ENCODE results near the gene RASA4B. TPM values are rescaled to one million over a fixed set of nuclear protein-coding genes. Genes with fewer than 3 reads are reported as not detected.
"Not testable (repeated sequence)": the region's sequence is repeated elsewhere in the genome, so short reads cannot be mapped to it uniquely, and the experiment has no call there.

Gene RASA4B
- polyA plus RNA-seq, 1 donor from 2014 or later = 7.4 TPM

DNA sequence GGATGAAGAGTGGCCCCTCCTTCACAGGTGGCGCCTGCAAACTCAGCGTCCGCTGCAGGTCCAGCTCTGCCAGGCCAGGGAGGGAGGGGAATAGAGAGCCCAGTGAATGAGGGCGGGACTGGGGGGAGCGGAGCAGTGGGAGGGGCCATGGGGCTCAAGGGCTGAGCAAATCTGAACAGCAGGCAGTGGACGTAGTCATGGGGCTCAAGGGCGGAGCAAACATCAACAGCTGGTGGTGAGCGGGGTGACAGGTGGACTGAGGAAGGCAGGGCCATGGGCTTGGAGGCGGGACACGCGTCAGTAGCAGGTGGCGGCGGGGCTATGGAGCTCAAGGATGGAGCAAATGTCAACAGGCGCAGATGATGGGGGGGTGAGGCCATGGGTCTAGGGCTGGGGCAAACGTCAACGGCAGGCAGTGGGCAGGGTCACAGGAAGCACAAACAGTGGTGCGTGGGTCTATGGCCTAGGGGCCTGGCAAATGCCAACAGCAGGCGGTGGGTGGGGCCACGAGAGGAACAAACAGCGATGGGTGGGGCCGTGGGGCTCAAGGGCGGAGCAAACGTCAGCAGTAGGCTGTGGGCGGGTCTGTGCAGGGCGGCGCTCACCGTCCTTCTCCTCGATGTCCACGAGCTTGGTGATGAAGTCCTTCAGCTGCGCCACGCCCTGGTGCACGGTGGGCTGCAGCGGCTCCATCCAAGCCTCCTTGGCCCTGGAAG is 24.2 kb downstream of the RASA4B start:
- not testable (repeated sequence) for H3K4me1 Mint-ChIP-seq, H3K9me3 Mint-ChIP-seq, H3K36me3 Mint-ChIP-seq, H3K27me3 Mint-ChIP-seq, H3K4me3 Mint-ChIP-seq, H3K27ac Mint-ChIP-seq

DNA sequence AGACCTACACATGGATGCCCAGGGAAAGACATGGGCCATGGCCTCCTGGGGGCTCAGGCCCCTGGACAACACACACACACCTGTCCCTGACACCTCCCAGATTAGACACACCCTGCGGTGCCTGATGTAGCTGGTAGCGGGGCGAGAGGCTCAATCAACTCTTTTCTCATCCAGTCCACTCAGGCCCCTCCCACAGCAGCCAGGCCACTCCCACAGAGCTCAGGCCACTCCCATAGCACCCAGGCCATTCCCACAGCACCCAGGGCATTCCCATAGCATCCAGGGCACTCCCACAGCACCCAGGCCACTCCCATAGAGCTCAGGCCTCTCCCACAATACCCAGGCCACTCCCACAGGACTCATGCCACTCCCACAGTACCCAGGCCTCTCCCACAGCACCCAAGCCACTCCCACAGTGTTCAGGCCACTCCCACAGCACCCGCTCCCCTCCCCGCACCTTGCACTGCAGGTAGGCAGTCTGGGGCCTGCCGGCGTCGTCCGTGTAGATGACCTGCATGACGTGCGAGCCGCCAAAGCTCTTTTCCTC is 27.0 kb downstream of the RASA4B start:
- H3K36me3 Mint-ChIP-seq, H3K9me3 Mint-ChIP-seq, H3K27me3 Mint-ChIP-seq, H3K27ac Mint-ChIP-seq, H3K4me1 Mint-ChIP-seq, H3K4me3 Mint-ChIP-seq: not testable (repeated sequence)

DNA sequence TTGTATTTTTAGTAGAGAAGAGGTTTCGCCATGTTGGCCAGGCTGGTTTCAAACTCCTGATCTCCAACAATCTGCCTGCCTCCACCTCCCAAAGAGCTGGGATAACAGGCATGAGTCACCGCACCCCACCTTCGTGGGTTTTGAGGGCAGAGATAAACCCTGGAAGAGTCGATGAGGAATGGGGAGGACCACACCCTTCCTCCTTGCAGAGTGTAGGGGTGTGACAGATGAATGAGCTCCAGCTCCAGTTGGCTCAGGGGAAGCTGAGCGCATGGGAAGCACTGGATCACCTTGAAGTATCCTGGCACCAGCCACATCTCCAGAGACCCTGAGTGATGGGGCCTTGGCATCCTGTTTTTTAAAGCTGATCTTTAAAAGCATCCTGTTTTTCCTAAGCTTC is 33.3 kb downstream of the RASA4B start:
- not testable (repeated sequence) for H3K4me3 Mint-ChIP-seq, H3K36me3 Mint-ChIP-seq, H3K27me3 Mint-ChIP-seq, H3K9me3 Mint-ChIP-seq, H3K27ac Mint-ChIP-seq, H3K4me1 Mint-ChIP-seq

DNA sequence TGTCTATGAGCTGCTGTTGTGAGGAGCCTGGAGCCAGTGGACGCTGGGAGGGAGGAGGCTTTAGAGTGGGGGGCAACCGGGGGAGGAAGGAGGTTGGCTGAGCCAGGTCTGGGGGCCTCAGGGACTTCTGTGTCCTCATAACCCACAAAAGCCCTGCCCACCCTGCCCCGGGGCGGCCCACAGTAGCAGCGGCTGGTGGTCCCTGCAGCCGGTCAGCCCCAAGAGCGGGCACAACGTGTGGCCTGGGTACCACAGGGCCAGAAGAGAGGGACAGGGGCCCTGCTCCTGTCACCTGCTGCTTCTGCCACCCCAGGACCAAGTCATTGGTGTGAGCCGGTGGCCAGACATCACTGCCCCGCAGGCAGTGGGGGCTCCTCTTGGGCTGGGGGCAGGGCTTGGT is 35.6 kb downstream of the RASA4B start:
- H3K27ac Mint-ChIP-seq, H3K4me1 Mint-ChIP-seq, H3K4me3 Mint-ChIP-seq, H3K27me3 Mint-ChIP-seq, H3K9me3 Mint-ChIP-seq, H3K36me3 Mint-ChIP-seq: not testable (repeated sequence)

DNA sequence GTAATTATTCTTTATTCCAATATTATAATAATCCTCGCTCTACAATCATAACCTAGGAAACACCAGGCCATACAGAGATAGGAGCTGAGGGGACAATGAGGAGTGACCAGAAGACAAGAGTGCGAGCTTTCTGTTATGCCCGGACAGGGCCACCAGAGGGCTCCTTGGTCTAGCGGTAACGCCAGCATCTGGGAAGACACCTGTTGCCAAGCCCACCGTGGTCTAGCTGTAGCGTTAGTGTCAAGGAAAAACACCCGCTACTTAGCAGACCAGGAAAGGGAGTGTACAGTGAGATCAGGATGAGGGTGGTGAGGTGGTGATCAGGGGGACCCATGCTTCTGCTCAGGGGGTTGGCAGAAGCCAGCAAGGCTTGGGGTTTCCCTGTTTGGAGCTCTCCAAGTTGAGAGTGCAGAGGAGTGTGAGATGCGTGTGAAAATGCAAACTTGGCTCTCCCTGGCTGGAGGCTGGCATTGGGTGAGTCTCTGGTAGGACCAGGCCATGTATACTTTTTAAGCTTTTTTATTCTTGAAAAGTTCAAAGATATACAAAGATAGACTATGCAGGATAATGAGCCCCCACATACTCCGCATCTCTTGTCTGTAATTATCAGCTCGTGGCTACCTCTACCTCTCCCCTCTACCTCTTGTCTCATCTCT is 37.5 kb downstream of the RASA4B start:
- peak overlapping the region in 1 of 4 donors; percentile 76 for H3K4me3 Mint-ChIP-seq
- H3K36me3 Mint-ChIP-seq, H3K27me3 Mint-ChIP-seq, H3K9me3 Mint-ChIP-seq, H3K4me1 Mint-ChIP-seq: not testable (repeated sequence)
- peak overlapping the region in 1 of 3 donors; percentile 59 for H3K27ac Mint-ChIP-seq

DNA sequence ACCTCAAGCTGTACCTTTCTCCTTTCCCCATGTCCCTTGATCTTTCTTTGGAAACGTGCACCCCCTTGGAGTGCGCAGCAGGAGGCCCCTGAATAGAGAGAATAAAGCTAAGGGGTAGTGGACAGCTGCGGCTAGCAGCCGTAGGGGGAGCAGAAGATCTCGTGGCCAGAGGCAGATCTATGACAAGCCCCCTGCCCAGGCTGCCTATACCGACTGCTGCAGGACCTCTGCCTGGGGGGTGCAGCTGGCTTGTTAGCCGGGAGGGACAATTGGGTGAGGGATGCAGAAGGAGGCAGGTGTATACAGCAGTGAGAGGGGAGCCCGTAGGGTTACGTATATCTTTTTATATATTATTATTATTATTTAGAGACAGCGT is 38.4 kb downstream of the RASA4B start:
- H3K36me3 Mint-ChIP-seq, H3K4me1 Mint-ChIP-seq, H3K27ac Mint-ChIP-seq, H3K4me3 Mint-ChIP-seq, H3K27me3 Mint-ChIP-seq, H3K9me3 Mint-ChIP-seq: not testable (repeated sequence)

DNA sequence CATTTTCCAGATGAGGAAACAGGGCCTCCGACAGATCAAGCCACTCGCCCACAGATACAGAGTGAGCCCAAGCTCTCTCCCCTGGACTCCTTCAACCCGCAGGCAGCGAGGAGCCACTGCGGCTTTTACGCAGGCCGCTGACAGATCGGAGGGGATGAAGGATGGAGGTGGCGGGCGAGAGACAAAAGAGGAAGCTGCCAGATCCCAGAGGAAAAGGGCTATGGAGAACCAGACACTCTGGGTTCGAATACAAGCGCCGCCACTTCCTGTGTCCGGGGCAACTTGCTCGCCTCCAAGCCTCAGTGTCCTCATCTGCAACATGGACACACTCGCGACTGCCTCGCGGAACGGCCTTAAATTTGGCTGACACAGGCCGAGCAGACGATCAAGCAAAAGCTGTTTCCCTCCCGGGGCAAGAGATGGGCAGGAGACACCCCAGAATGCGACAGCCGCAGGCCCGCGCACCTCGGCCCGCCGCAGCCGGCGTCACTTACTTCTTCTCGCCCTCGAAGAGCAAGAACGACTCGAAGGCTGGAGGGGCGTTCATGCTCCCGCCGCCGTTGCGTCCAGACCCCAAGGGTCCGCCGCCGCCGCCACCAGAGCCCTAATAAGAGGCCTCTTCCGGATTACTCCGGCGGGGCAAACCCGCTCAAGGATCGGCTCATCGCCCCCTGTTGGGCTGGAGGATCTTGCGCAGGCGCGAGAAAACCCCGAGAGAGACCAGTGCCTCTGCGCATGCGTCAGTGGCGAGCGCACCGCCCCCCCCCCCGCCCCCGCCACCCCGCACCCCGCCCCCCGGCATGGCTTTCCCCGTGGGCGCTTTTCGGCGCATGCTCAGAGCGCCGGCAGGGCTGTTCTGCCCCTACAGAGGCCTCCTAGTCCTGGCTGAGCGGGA is 39.0 kb downstream of the RASA4B start, which contains the start of gene POLR2J:
Gene POLR2J, minus strand, starts transcription at position 609 of the 895 bp plus-strand sequence. Its CDS starts 62 bp downstream, at position 547.
- Mint-ChIP-seq H3K27ac (peak within 1 kb of the TSS; percentile 31 to 95 (median 84)), H3K4me3 (peak within 1 kb of the TSS; percentile 92 to 96 (median 93))
- H3K9me3 Mint-ChIP-seq, H3K4me1 Mint-ChIP-seq, H3K27me3 Mint-ChIP-seq, H3K36me3 Mint-ChIP-seq: not testable (repeated sequence)

DNA sequence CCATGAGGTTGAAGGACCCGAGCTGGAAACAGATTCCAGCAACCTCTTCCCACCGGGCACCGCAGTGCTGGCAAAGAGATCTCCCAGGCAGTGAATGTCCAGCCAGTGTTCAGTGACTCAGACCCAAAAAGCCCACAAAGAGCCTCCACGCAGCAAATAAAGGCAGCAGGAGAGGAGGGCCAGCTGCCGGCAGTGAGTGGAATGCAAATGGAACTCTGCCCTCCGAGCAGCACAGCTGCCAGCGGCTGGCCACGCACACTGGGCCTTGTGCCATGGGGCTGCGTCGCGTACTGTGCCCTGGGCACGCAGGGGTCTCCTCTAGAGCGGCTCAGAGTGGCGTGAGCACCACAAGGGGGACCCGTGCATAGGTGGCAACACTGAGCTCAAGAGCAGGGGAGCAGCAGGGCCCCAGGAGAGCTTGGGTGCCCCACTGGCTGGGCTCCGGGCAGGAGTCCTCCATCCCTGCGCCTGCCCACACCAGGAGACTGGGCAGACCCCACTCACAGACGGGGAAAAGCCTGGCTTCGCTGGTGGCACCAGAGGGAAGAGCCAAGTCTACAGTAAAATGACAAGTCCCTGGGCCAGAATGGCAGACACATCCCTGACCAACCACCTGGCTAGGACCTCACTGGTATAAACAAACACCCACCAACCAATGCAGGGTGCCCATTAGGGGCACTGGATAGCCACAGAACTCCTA is 42.7 kb downstream of the RASA4B start:
- H3K36me3 Mint-ChIP-seq, H3K4me3 Mint-ChIP-seq, H3K4me1 Mint-ChIP-seq, H3K9me3 Mint-ChIP-seq, H3K27me3 Mint-ChIP-seq, H3K27ac Mint-ChIP-seq: not testable (repeated sequence)

DNA sequence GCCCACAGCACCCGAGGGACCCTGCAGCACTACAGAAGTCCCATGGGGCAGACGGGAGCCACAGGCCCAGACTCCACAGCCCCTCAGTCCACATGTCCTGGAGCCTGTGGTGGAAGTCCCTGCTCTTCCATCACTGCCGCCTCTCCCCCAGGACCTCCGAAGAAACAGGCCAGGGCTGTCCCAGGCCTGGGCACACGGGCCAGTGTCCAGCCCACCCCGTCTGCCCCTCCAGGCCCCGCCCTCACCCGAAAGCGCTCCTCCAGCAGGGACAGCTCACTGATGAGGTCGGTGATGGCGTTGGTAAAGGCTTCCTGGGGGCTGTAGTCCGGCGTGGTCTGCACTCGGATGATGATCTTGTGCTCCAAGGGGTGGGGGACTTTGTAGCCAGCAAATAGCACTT is 43.5 kb downstream of the RASA4B start:
- not testable (repeated sequence) for H3K27me3 Mint-ChIP-seq, H3K9me3 Mint-ChIP-seq, H3K27ac Mint-ChIP-seq, H3K4me1 Mint-ChIP-seq, H3K36me3 Mint-ChIP-seq, H3K4me3 Mint-ChIP-seq

DNA sequence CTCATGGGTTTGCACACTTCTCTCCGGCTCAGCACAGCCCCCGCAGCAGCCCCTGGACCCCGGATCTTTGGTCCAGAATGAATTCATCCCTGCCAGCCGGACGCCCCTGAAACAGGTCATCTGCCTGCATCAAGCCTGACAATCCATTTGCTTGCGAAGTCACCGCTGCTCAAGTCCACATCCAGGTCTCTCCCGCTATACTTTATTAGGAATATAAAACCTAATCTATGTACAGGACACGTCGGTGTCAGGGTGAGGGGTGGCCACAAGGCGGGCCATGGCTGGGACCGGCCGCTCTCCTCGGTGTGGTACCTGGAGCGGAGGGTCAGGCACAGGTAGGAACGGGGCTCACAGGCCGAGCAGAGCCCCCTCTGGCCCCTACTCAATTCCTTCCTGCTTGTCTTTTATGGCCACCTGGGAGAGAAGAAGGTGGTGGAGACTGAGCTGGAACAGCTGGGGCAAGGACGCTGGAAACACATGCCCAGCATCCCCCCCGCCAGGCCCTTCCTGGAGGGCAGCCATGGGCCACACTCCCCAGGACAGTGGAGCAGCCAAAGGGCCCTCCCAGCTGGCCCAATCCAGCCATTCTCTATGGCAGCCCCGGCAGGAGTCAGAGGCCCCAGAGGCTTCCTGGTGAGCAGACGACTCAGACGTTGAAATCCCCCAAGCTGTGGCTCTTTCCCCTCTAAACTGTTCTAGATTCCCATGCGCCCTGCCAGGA is 44.1 kb downstream of the RASA4B start:
- Mint-ChIP-seq H3K27ac (peak overlapping the region in 1 of 3 donors; percentile 35), H3K9me3 (no peaks in the 10 kb centered on the region), H3K4me3 (peak overlapping the region in 2 of 4 donors; percentile 9 to 35), H3K36me3 (no peaks in the 10 kb centered on the region), H3K27me3 (no peaks in the 10 kb centered on the region), H3K4me1 (no peaks in the 10 kb centered on the region)

DNA sequence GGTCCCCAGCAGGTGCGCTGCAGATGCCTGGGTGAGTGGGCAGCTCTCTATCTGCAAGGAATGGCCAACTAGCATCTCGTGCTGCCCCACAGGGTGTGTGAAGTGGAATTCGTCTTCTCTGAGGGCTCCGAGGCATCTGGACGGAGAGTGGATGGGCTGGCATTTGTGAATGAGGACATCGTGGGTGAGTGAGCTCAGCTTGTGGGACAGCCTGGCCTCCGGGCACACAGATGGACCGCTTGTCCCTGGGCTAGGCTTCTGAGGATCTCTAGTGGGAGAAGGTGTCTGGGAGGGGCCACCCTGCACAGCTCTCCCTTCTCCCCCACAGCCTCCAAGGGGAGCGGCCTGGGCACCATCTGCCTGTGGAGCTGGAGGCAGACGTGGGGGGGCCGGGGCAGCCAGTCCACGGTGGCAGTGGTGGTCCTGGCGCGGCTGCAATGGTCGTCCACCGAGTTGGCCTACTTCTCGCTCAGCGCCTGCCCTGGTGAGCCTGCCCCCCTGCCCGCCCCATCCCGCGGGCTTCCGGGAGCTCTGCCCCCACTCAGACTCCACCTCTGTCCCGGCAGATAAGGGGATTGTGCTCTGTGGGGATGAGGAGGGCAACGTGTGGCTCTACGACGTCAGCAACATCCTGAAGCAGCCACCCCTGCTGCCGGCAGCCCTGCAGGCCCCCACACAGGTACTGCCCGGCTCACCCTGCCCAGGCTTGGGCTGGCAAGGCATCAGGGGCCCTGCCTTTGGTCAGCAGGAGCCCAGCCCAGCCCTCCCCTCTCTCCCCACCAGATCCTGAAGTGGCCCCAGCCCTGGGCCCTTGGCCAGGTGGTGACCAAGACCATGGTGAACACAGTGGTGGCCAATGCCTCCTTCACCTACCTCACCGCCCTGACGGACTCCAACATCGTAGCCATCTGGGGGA is 45.2 kb downstream of the RASA4B start:
- no peak overlapping the region for H3K4me3 Mint-ChIP-seq
- H3K27ac Mint-ChIP-seq = peak overlapping the region in 1 of 3 donors; percentile 35
- no peaks in the 10 kb centered on the region for H3K9me3 Mint-ChIP-seq
- no peaks in the 10 kb centered on the region for H3K27me3 Mint-ChIP-seq
- no peaks in the 10 kb centered on the region for H3K4me1 Mint-ChIP-seq
- no peaks in the 10 kb centered on the region for H3K36me3 Mint-ChIP-seq

DNA sequence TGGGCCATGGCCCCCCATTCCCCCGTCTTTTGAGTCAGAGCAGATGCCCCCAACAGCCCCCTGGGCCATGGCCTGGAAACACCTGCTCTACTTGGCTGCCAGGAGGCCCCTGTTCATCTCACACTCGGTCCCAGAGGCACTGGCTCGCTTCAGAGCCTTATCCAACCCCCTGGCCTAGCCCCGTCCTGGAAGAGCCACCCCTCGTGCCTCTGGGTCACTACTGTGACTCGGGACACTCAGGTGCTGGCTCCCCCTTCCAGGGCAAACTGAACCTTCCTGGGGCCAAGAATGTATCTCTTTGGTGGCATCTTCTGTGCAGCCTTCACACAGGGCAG is 45.8 kb downstream of the RASA4B start:
- no peaks in the 10 kb centered on the region for H3K27me3 Mint-ChIP-seq
- H3K27ac Mint-ChIP-seq = peak overlapping the region in 1 of 3 donors; percentile 35
- peaks cover 0 to 2% (median 1%) of the 10 kb centered on the region in 3 donors for H3K4me1 Mint-ChIP-seq
- H3K36me3 Mint-ChIP-seq = no peaks in the 10 kb centered on the region
- no peak overlapping the region for H3K4me3 Mint-ChIP-seq
- no peaks in the 10 kb centered on the region for H3K9me3 Mint-ChIP-seq

DNA sequence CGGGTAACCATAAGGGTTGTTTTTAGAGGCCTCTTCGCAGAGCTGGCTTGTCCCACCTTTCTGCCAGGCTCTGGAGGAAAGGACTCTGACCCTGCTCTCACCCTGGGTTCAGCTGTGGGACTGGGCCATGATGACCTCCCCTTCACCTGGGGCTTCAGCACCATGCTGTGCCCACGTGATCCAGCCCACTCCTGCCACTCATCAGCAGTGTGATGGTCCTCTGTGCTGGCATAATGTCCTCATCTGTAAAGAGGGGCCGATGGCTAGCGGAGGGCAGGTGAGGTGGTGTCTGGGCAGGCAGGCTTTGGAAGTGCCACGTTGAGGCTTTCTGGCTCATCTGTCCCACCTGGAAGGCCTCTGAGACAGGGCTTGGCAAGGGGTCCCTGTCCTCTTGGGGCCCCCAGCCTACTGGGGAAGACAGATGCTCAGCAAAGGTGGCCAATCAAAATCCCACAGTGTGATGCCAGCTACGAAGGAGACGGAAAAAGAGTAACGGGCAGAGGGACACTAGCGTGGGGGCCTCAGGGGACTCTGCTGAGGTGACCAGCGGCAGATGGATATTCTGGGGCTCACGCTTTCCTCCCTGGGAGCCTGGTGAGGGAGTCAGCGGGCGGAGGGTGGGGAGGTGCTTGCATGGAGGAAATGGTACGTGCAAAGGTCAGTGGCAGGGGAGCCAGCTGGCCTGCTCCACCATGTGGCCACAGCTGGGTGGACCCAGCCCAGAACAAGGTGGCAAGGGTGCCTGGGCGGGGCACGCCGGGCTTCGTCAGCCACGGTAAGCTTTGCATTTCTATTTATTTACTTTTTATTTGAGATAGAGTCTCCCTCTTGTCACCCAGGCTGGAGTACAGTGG is 47.4 kb downstream of the RASA4B start:
- H3K36me3 Mint-ChIP-seq = no peaks in the 10 kb centered on the region
- no peaks in the 10 kb centered on the region for H3K9me3 Mint-ChIP-seq
- no peaks in the 10 kb centered on the region for H3K27me3 Mint-ChIP-seq
- H3K4me1 Mint-ChIP-seq = peaks cover 0 to 10% (median 7%) of the 10 kb centered on the region in 3 donors
- H3K27ac Mint-ChIP-seq = no peak overlapping the region
- peak overlapping the region in 1 of 4 donors; percentile 74 for H3K4me3 Mint-ChIP-seq
